ENCODE results near the gene CFAP46. TPM values are rescaled to one million over a fixed set of nuclear protein-coding genes. Genes with fewer than 3 reads are reported as not detected.

Gene CFAP46
- total and polyA plus RNA-seq, 12 donors: 0.36 to 1.9 (median 1.1) TPM

DNA sequence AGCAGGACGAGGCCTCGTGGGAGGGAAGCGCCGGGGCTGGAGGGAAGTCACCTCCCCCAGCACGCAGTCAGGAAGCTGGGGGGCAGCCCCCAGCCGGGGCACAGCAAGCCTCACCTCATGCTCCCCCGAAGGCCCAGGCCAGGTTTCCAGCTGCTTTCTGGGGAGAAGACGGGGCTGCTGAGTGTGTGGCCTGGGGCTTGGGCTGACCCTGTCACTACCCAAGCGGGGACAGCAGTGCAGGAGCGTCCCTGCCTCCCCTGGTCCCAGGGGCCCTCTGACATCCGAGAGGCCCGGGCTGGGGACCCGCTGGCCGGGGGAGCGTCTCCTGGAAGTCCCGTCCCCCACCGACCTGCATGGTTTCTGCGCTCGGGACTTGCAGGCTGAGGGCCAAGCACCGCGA, 136.8 kb downstream of the CFAP46 start:
- WGBS, 2 donors: 46 to 57% methylated on average over 21 of the region's 21 CpGs
- H3K9me3 ChIP-seq: peaks cover 0 to 7% (median 3%) of the 10 kb centered on the region in 11 donors
- TF ChIP-seq CTCF (IDR thresholded peaks at IDR 0.05): no peak
- no peaks in the 10 kb centered on the region for H3K36me3 ChIP-seq
- H3K4me1 ChIP-seq: no peaks in the 10 kb centered on the region
- intact Hi-C loops (cut with DNase I): no loop called here
- DNase-seq (no peak), ATAC-seq (no peak)
- H3K27me3 ChIP-seq: peaks cover 0 to 33% (median 17%) of the 10 kb centered on the region in 7 donors
- H3K27ac ChIP-seq: no peak overlapping the region
- no peak overlapping the region for H3K4me3 ChIP-seq

DNA sequence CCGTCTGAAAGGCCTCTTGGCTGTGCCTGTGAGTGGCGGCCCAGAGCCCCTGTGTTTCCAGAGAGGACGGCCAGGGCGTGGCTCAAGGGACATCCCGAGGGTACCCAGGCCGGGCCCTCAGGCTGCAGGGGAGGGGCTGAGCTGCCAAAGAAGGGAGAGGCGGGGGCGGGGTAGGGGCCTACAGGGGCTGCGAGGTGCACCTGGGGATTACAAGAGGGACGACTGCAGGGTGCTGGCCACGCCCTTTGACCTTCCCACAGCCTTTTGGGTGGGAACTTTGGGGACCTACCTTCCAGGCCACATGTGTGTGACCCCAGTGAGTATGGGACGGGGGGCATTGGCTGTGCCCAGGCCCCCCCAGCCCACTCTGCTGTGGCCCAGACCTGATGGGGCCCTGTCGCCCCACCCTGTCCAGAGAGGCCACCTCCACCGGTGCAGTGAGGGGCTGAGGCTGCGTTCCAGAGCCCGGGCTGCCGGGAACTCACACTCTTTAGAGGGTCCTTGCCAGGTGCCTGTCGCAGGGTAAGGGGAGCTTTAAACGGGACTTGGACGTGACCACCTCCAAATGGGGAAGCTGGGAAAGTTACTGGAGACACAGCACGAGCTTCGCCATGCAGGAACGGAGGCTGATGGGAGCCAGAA, 137.5 kb downstream of the CFAP46 start:
- intact Hi-C loops (cut with DNase I): no loop called here
- H3K27me3 ChIP-seq: peaks cover 0 to 26% (median 17%) of the 10 kb centered on the region in 7 donors
- H3K4me1 ChIP-seq: no peaks in the 10 kb centered on the region
- H3K4me3 ChIP-seq: no peak overlapping the region
- ATAC-seq (no peak), DNase-seq (no peak)
- no peak overlapping the region for H3K27ac ChIP-seq
- no peak for TF ChIP-seq CTCF (IDR thresholded peaks at IDR 0.05)
- WGBS, 2 donors: 71 to 77% methylated on average over 23 of the region's 23 CpGs
- no peaks in the 10 kb centered on the region for H3K36me3 ChIP-seq
- H3K9me3 ChIP-seq: peaks cover 0 to 7% (median 3%) of the 10 kb centered on the region in 11 donors

DNA sequence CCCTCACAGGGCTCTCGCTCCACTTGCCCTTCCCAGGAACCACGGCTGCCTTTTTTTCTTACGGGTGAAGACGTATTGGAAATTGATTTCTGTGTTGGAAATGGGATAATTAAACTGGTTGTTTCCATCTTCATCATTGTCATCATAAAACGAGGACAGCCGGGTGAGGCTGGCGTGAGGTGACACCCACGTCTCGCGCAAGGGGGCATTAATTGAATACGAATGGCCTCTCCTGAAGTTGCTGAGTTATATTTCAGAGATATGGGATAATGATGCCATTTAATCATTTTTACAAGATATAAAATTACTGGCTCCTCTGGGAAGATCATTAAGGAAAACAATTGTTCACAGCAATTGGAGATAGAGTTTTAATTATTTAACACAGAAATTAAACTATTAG, 138.1 kb downstream of the CFAP46 start:
- DNase-seq: no peak

More for the DNA sequence above, 138.1 kb downstream of the CFAP46 start:
- intact Hi-C loops (cut with DNase I): no loop called here
- WGBS, 2 donors: 92 to 95% methylated on average over 11 of the region's 11 CpGs
- H3K36me3 ChIP-seq: no peaks in the 10 kb centered on the region
- no peak for ATAC-seq
- no peaks in the 10 kb centered on the region for H3K4me1 ChIP-seq
- peaks cover 0 to 7% (median 3%) of the 10 kb centered on the region in 11 donors for H3K9me3 ChIP-seq
- H3K4me3 ChIP-seq: no peak overlapping the region
- no peak overlapping the region for H3K27ac ChIP-seq
- TF ChIP-seq CTCF (IDR thresholded peaks at IDR 0.05): no peak
- H3K27me3 ChIP-seq: peaks cover 0 to 21% (median 17%) of the 10 kb centered on the region in 7 donors
